T-cell (primary cell): Measurements from ENCODE around the gene IDH1. TPM values are rescaled to one million over a fixed set of nuclear protein-coding genes. Genes with fewer than 3 reads are reported as not detected.
A peak's percentile ranks its signal among the peaks of the same experiment; 100 is the strongest.

Source experiments
- ATAC-seq, 4 experiments: fragments of 200-7000 bp in 3 of 4; fragments of 150-1000 bp in 1 of 4; cut with Tn5 transposase; replicated peaks in 1 of 4; 1 replicate in 3 of 4; 2 replicates in 1 of 4; pipeline ENCODE4 v1.10.0; 2021; ENCODE audit warnings: moderate library complexity in 3 of 4, mild to moderate bottlenecking in 2 of 4, moderate number of reproducible peaks in 1 of 4
- CTCF ChIA-PET, 2 donors: fragments of 300-600 bp; sonication (Branson Sonifier 250); formaldehyde crosslinking; loops; one replicate each; lab custom pipeline; 2022; ENCODE audit warnings: antibody characterized with exemption in 2 of 2; lab: Charles Lee
- POLR2A ChIA-PET, 2 donors: fragments of 300-600 bp; sonication (Branson Sonifier 250); formaldehyde crosslinking; loops; one replicate each; lab custom pipeline; 2022; ENCODE audit warnings: antibody characterized with exemption in 2 of 2; lab: Charles Lee
- DNase-seq, 35 experiments: peaks; one replicate each; pipeline versions ENCODE4 v3.0.0 to v3.0.0-alpha.2; 2013 to 2023
- H3K27ac ChIP-seq: one replicate; pipeline ENCODE4 v1.5.1; 2013; ENCODE audit warnings: low read length
- H3K27me3 ChIP-seq, 2 experiments: replicated peaks in 1 of 2; 1 replicate in 1 of 2; 2 replicates in 1 of 2; pipeline versions ENCODE4 v1.6.1 to v1.7.0; 2013; ENCODE audit warnings: low read length in 1 of 2, mixed read lengths in 1 of 2; ENCODE audit not compliant: control insufficient read depth in 2 of 2, insufficient read depth in 2 of 2; ENCODE audit errors: extremely low read depth in 1 of 2
- H3K36me3 ChIP-seq, 2 donors: 1 replicate in 1 of 2; 2 replicates in 1 of 2; pipeline versions ENCODE4 v1.6.1 to v1.7.0; 2013; ENCODE audit warnings: low read length in 1 of 2; ENCODE audit not compliant: control insufficient read depth in 2 of 2, insufficient read depth in 1 of 2; ENCODE audit errors: extremely low read depth in 1 of 2
- H3K4me1 ChIP-seq, 2 experiments: 1 replicate in 1 of 2; 2 replicates in 1 of 2; pipeline versions ENCODE4 v1.6.1 to v1.7.0; 2013; ENCODE audit warnings: low read length in 2 of 2, mixed read lengths in 1 of 2; ENCODE audit not compliant: insufficient read depth in 2 of 2, control insufficient read depth in 1 of 2; ENCODE audit errors: extremely low read depth in 1 of 2
- H3K4me3 ChIP-seq, 2 donors: 1 replicate in 1 of 2; 2 replicates in 1 of 2; pipeline versions ENCODE4 v1.5.1 to v1.7.0; 2013; ENCODE audit warnings: mild to moderate bottlenecking in 2 of 2, low read length in 1 of 2, moderate library complexity in 1 of 2; ENCODE audit not compliant: control insufficient read depth in 1 of 2; ENCODE audit errors: extremely low read depth in 1 of 2
- H3K9me3 ChIP-seq: 2 replicates; pipeline ENCODE4 v1.7.0; 2013
- H3K27ac Mint-ChIP-seq, 2 donors: one replicate each; pipeline ENCODE4 v1.8.0; 2020 to 2021; ENCODE audit warnings: mild to moderate bottlenecking in 2 of 2, mixed read lengths in 2 of 2
- H3K27me3 Mint-ChIP-seq, 2 donors: one replicate each; pipeline ENCODE4 v1.8.0; 2021 to 2022; ENCODE audit warnings: mixed read lengths in 2 of 2
- H3K36me3 Mint-ChIP-seq: one replicate; pipeline ENCODE4 v1.8.0; 2021; ENCODE audit warnings: mixed read lengths
- H3K4me1 Mint-ChIP-seq, 3 donors: one replicate each; pipeline ENCODE4 v1.8.0; 2020 to 2022; ENCODE audit warnings: mixed read lengths in 3 of 3, mild to moderate bottlenecking in 1 of 3
- H3K4me3 Mint-ChIP-seq, 3 donors: one replicate each; pipeline ENCODE4 v1.8.0; 2020 to 2022; ENCODE audit warnings: mild to moderate bottlenecking in 3 of 3, mixed read lengths in 3 of 3, moderate library complexity in 3 of 3
- H3K9me3 Mint-ChIP-seq, 3 donors: one replicate each; pipeline ENCODE4 v1.8.0; 2020 to 2022; ENCODE audit warnings: mixed read lengths in 3 of 3
- WGBS: methylation state at CpG from one replicate; pipeline ENCODE4 v1.1.5; 2013; ENCODE audit warnings: missing lambda C conversion rate; ENCODE audit not compliant: insufficient coverage; 5-methylcytosine and 5-hydroxymethylcytosine counted together
- total RNA-seq, 35 experiments: library from RNA in 6 of 35; stranded (reverse) in 6 of 35; fragments of 120-200 nt in 1 of 35; gene quantifications; one replicate each; pipeline versions ENCODE4 v1.2.1 to v1.2.4 and lab custom pipeline; 2013 to 2026

Gene IDH1
- total RNA-seq, 5 donors from 2014 or later (not counting 1 experiment from before 2014, with no cell fraction given), result 5.1 to 22.9 (median 22.2) TPM

DNA sequence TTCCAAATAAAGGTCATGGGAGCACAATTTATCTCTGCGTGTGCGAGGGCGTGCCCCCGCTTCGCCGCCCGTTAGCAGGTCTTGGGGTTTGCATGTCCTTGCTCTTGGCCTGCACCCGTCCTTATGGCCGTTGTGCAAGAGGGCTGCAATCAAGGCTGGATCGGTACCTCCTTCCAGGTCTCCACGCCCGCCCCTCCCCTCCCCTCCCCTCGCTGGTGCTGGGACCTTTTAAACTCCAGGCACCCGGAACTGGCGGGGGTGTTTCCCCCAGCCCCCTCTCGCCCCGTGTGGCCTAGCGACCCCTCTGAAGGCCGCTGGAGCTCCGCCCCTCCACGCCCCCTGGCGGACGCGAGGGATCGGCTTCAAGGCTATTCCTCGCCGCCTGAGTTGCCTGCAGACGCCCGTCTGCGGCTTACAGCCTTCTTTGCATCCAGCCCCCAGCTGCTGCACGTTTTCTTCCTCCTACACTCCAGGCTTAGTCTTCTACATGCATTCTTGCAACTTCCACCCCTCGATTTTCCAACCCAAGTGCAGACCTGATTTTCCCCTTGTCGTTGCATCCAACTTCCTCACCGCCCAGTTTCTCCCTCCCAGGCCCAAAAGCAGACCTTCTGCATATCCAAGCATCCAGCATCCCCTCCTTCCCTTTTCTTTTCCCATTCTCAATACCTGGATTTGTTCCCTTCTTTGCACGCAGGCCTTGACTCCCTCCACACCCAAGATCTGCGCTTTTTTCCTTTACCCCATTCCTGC lies 577 bp downstream of the IDH1 start:
- peak; percentile 71 to 76 (median 72) for ATAC-seq
- H3K27ac Mint-ChIP-seq, result peak overlapping the region; percentile 60 to 81
- Histone ChIP-seq H3K36me3 (peaks cover 3 to 25% of the 10 kb centered on the region in 2 donors), H3K4me3 (peak overlapping the region; percentile 87 to 91), H3K27ac (peak overlapping the region; percentile 30), H3K27me3 (no peaks in the 10 kb centered on the region), H3K4me1 (peaks cover 0 to 20% of the 10 kb centered on the region in 2 experiments), H3K9me3 (no peaks in the 10 kb centered on the region)
- no peaks in the 10 kb centered on the region for H3K9me3 Mint-ChIP-seq
- under 1% methylated on average over 36 of the region's 36 CpGs for WGBS
- H3K4me1 Mint-ChIP-seq, result peaks cover 27 to 33% (median 31%) of the 10 kb centered on the region in 3 donors
- no peaks in the 10 kb centered on the region for H3K27me3 Mint-ChIP-seq
- H3K4me3 Mint-ChIP-seq, result peak overlapping the region; percentile 97 to 98 (median 97)
- peak; percentile 35 to 89 (median 70) for DNase-seq
- POLR2A ChIA-PET, result interaction anchor here (0.6 to 1.4 kb wide), 3 partner anchors 12 to 1917 kb away, joined by 5 to 6 read pairs (median 5); no protein-coding TSS in a partner anchor
- CTCF ChIA-PET, result interaction anchor here (0.5 to 5.6 kb wide), 9 partner anchors 13 to 633 kb away, joined by 3 to 53 read pairs (median 5); partner anchors contain the start of gene PIKFYVE (in 1 of the 2)
- peaks cover 21% of the 10 kb centered on the region for H3K36me3 Mint-ChIP-seq

DNA sequence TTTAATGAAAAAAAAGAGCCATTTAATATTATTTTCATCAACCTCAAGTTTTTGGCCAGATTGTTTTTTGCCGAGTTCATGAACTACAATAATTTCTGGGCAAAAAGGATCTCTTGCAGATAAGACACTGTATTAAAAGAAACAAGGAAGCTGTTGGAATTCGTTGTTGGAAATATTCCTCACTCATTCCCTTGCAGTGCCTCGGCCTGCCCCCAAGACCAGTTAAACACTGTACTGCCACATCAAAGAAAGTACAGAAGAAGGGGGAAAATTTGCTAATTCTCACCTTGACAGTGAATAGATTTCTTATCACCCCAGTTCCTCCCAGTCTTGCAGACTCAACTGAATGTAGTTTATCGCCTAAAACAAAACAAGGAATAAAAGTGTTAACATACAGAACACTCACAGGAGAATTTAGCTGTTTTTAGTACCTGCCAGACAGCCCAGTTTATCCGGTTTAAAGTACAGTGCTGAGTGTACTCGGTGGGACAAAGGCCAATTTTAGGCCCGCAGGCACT lies 1.2 kb downstream of the IDH1 start:
- no peaks in the 10 kb centered on the region for H3K27me3 Mint-ChIP-seq
- ChIA-PET POLR2A (interaction anchor here in 1 of 2 donors (0.6 kb wide), 1 partner anchor 14 kb away, joined by 5 read pairs; no protein-coding TSS in a partner anchor), CTCF (interaction anchor here (0.5 to 5.6 kb wide), 9 partner anchors 14 to 632 kb away, joined by 3 to 53 read pairs (median 5); partner anchors contain the start of gene PIKFYVE (in 1 of the 2))
- Histone ChIP-seq H3K36me3 (peaks cover 3 to 31% of the 10 kb centered on the region in 2 donors), H3K9me3 (no peaks in the 10 kb centered on the region), H3K27ac (peak overlapping the region; percentile 30), H3K27me3 (no peaks in the 10 kb centered on the region), H3K4me3 (peak overlapping the region; percentile 49 to 91), H3K4me1 (peaks cover 0 to 20% of the 10 kb centered on the region in 2 experiments)
- WGBS, result 30% methylated on average over 3 of the region's 7 CpGs
- peaks cover 27 to 33% (median 31%) of the 10 kb centered on the region in 3 donors for H3K4me1 Mint-ChIP-seq
- DNase-seq (peak in 1 of 35 experiments; percentile 11), ATAC-seq (peak in 1 of 4 experiments; percentile 0)
- no peaks in the 10 kb centered on the region for H3K9me3 Mint-ChIP-seq
- H3K4me3 Mint-ChIP-seq, result peak overlapping the region; percentile 97 to 98 (median 97)
- H3K36me3 Mint-ChIP-seq, result peaks cover 23% of the 10 kb centered on the region
- peak overlapping the region; percentile 76 to 81 for H3K27ac Mint-ChIP-seq

DNA sequence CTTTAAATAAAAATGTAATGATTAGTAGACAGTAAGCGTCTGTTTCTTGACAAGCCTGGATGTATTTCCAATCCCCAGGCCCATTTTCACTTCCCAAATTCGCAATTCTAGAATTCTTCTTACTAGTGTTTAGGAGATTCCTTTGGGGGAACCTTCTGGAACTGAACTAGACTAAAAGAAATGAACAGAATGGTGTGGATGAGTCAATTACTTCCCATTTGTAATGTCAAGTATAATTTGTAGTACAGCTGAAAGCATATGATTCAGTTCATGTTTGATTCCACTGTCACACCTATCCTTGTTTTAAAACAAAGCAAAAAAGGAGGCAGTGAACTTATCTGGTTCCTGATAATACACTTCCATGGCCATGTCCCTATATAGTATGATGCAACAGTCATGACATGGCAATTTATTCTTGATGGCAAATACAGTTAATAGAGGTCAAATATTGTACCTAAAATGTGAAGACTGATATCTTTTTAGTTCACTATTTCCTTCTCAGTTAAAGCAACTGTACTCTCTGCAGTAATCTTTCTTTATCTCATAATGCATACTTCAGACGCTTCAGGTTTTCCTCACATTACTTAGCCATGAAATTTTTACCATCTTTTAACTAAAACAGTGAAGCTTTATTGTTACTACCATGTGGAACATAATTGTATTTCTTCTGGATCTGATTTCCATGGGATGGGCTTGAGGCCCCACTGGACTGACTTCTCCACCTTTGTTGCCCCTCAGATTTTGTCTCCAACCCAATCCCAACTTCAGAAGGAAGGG lies 2.0 kb downstream of the IDH1 start:
- no peak for DNase-seq
- no peak for ATAC-seq
- no CpG with 5 or more reads among the region's 3 CpGs for WGBS
- Mint-ChIP-seq H3K27me3 (no peaks in the 10 kb centered on the region), H3K4me3 (peak overlapping the region; percentile 97 to 98 (median 97)), H3K27ac (peak overlapping the region; percentile 76 to 81), H3K4me1 (peaks cover 27 to 33% (median 31%) of the 10 kb centered on the region in 3 donors), H3K36me3 (peaks cover 30% of the 10 kb centered on the region), H3K9me3 (no peaks in the 10 kb centered on the region)
- no peaks in the 10 kb centered on the region for H3K9me3 ChIP-seq
- H3K36me3 ChIP-seq, result peaks cover 3 to 38% of the 10 kb centered on the region in 2 donors
- ChIA-PET POLR2A (interaction anchor here in 1 of 2 donors (1.0 kb wide), 2 partner anchors 12 to 16 kb away, joined by 3 read pairs; no protein-coding TSS in a partner anchor), CTCF (interaction anchor here (1.1 to 5.6 kb wide), 5 partner anchors 14 to 77 kb away, joined by 3 to 53 read pairs (median 11); partner anchors contain the start of gene PIKFYVE (in 1 of the 2))
- no peak overlapping the region for H3K27ac ChIP-seq
- H3K4me3 ChIP-seq, result no peak overlapping the region
- H3K4me1 ChIP-seq, result peaks cover 0 to 20% of the 10 kb centered on the region in 2 experiments
- no peaks in the 10 kb centered on the region for H3K27me3 ChIP-seq

DNA sequence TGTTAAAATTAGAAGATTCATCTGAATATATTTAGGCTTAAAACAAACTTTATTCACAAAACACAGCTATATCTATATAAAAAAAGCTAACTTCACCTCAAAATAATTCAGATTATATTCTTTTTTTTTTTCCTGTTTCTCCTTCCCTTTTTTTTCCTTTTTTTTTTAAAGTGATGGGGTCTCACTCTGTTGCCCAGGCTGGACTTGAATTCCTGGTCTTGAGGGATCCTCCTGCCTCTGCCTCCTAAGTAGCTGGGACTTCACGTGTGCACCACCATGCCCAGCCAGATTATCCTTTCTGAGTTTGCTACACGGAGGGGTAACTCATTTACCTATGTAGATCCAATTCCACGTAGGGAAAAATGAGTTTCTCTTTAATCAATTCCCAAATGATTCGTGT lies 3.8 kb downstream of the IDH1 start:
- 100% methylated on average over 1 of the region's 4 CpGs for WGBS
- H3K36me3 ChIP-seq, result peaks cover 3 to 50% of the 10 kb centered on the region in 2 donors
- no peak for DNase-seq
- Mint-ChIP-seq H3K9me3 (no peaks in the 10 kb centered on the region), H3K4me1 (peaks cover 27 to 33% (median 28%) of the 10 kb centered on the region in 3 donors), H3K36me3 (peaks cover 43% of the 10 kb centered on the region), H3K27me3 (no peaks in the 10 kb centered on the region), H3K4me3 (no peak overlapping the region), H3K27ac (no peak overlapping the region)
- no peak overlapping the region for H3K4me3 ChIP-seq
- H3K4me1 ChIP-seq, result peaks cover 0 to 20% of the 10 kb centered on the region in 2 experiments
- H3K27me3 ChIP-seq, result no peaks in the 10 kb centered on the region
- ChIA-PET POLR2A (no interaction called here), CTCF (interaction anchor here (0.6 to 5.6 kb wide), 6 partner anchors 11 to 1884 kb away, joined by 3 to 53 read pairs (median 4); partner anchors contain the start of gene PIKFYVE (in 1 of the 2))
- no peak for ATAC-seq
- no peaks in the 10 kb centered on the region for H3K9me3 ChIP-seq
- H3K27ac ChIP-seq, result no peak overlapping the region

DNA sequence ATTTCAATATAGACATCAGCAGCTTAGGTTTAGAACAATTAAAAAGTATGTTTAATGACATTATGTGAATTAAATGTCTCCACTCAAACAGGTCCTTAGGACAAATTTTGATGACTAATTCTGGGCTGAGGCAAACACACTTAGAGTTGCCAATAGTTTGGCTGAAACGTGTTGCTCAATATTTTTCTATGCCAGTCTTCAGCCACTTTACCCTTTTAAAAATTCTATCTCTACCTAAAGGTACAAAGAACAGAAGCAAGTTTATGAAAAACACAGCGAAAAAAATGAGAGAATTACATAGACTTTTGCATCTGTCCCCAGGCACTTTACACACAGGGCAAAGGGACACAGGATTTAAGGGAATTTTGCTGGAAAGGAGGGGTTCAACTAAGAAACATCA lies 4.5 kb downstream of the IDH1 start:
- no peak overlapping the region for H3K27ac Mint-ChIP-seq

More for the DNA sequence above, 4.5 kb downstream of the IDH1 start:
- Mint-ChIP-seq H3K4me3 (no peak overlapping the region), H3K36me3 (peaks cover 46% of the 10 kb centered on the region), H3K27me3 (no peaks in the 10 kb centered on the region), H3K9me3 (no peaks in the 10 kb centered on the region), H3K4me1 (peaks cover 20 to 28% (median 24%) of the 10 kb centered on the region in 3 donors)
- H3K4me3 ChIP-seq, result no peak overlapping the region
- H3K27me3 ChIP-seq, result no peaks in the 10 kb centered on the region
- H3K27ac ChIP-seq, result no peak overlapping the region
- H3K9me3 ChIP-seq, result no peaks in the 10 kb centered on the region
- 71% methylated on average over 1 of the region's 2 CpGs for WGBS
- no peak for ATAC-seq
- peaks cover 3 to 56% of the 10 kb centered on the region in 2 donors for H3K36me3 ChIP-seq
- no peak for DNase-seq
- CTCF ChIA-PET, result interaction anchor here in 1 of 2 donors (0.6 kb wide), 1 partner anchor 12 kb away, joined by 4 read pairs; no protein-coding TSS in a partner anchor
- H3K4me1 ChIP-seq, result peaks cover 0 to 15% of the 10 kb centered on the region in 2 experiments
- POLR2A ChIA-PET, result no interaction called here
